HepG2 (cell line): Measurements from ENCODE around the gene APOA1. TPM values are rescaled to one million over a fixed set of nuclear protein-coding genes. Genes with fewer than 3 reads are reported as not detected.

ENCODE experiments used
- CBX2 ChIP-seq, 2 experiments: fragments of 200-600 bp in 1 of 2; sonication (generic); formaldehyde crosslinking in 1 of 2; IDR thresholded peaks; 2 replicates each; pipeline versions ENCODE4 v1.7.0 to v1.8.1; 2018 to 2022; ENCODE audit warnings: low read depth in 2 of 2, low read length in 1 of 2, mild to moderate bottlenecking in 1 of 2, missing genetic modification reagents in 1 of 2
- FOSL2 ChIP-seq: sonication (generic); formaldehyde crosslinking; IDR thresholded peaks from 2 replicates; pipeline ENCODE4 v1.4.0; 2020; ENCODE audit warnings: missing genetic modification reagents
- FOXJ3 ChIP-seq: sonication (generic); formaldehyde crosslinking; IDR thresholded peaks from 2 replicates; pipeline ENCODE4 v1.4.0; 2020; ENCODE audit warnings: missing genetic modification reagents, mild to moderate bottlenecking, borderline replicate concordance
- HIVEP1 ChIP-seq: sonication (generic); formaldehyde crosslinking; IDR thresholded peaks from 2 replicates; pipeline ENCODE4 v1.4.0; 2020; ENCODE audit warnings: mild to moderate bottlenecking, missing genetic modification reagents
- HNF4G ChIP-seq, 2 experiments: sonication (generic) in 1 of 2; formaldehyde crosslinking in 1 of 2; IDR thresholded peaks; 2 replicates each; pipeline versions ENCODE4 v1.4.0 to v1.6.1; 2011 to 2020; ENCODE audit warnings: borderline replicate concordance in 2 of 2, low read depth in 2 of 2, mild to moderate bottlenecking in 2 of 2, low read length in 1 of 2, missing genetic modification reagents in 1 of 2, moderate library complexity in 1 of 2
- HNRNPH1 ChIP-seq: fragments of 200-400 bp; formaldehyde crosslinking; optimal IDR thresholded peaks from 2 replicates; pipeline ENCODE3; 2017; ENCODE audit warnings: mild to moderate bottlenecking, low read depth, low read length
- MBNL3 ChIP-seq: fragments of 250-450 bp; sonication (Bioruptor Pico); conservative IDR thresholded peaks from 2 replicates; pipeline ENCODE4 v1.8.0; 2022; ENCODE audit warnings: mild to moderate bottlenecking, inconsistent platforms
- NFIB ChIP-seq: sonication (generic); formaldehyde crosslinking; IDR thresholded peaks from 2 replicates; pipeline ENCODE4 v1.9.0; 2021; ENCODE audit warnings: missing genetic modification reagents, mild to moderate bottlenecking, borderline replicate concordance
- NFKB2 ChIP-seq: sonication (generic); formaldehyde crosslinking; IDR thresholded peaks from 2 replicates; pipeline ENCODE4 v1.4.0; 2020; ENCODE audit warnings: missing genetic modification reagents, borderline replicate concordance
- NFYC ChIP-seq: IDR thresholded peaks from 2 replicates; pipeline ENCODE4 v1.6.1; 2016; ENCODE audit warnings: missing genetic modification reagents, missing compliant biosample characterization
- NONO ChIP-seq, 2 experiments: fragments of 450-650 bp in 1 of 2; sonication (generic) in 1 of 2; formaldehyde crosslinking in 1 of 2; IDR thresholded peaks in 1 of 2; conservative IDR thresholded peaks in 1 of 2; 2 replicates each; pipeline versions ENCODE4 v1.6.1 to v1.8.0; 2017 to 2022; ENCODE audit warnings: mild to moderate bottlenecking in 1 of 2, missing genetic modification reagents in 1 of 2, moderate library complexity in 1 of 2
- POLR2AphosphoS2 ChIP-seq: IDR thresholded peaks from 2 replicates; pipeline ENCODE4 v1.6.1; 2011; ENCODE audit warnings: low read depth, low read length, improper control_type of control experiment
- PRMT3 ChIP-seq: sonication (generic); formaldehyde crosslinking; IDR thresholded peaks from 2 replicates; pipeline ENCODE4 v1.8.1; 2022; ENCODE audit warnings: low read depth, mild to moderate bottlenecking, moderate library complexity, missing genetic modification reagents, borderline replicate concordance
- RAD21 ChIP-seq: fragments of 450-650 bp; formaldehyde crosslinking; IDR thresholded peaks from 2 replicates; pipeline ENCODE4 v1.5.0; 2020; ENCODE audit warnings: mild to moderate bottlenecking
- SMAD3 ChIP-seq: sonication (generic); formaldehyde crosslinking; IDR thresholded peaks from 2 replicates; pipeline ENCODE4 v1.4.0; 2020; ENCODE audit warnings: missing genetic modification reagents
- SOX6 ChIP-seq, 2 experiments: fragments of 450-650 bp in 1 of 2; sonication (generic) in 1 of 2; formaldehyde crosslinking in 1 of 2; IDR thresholded peaks; 2 replicates each; pipeline versions ENCODE4 v1.4.0 to v1.6.1; 2017 to 2020; ENCODE audit warnings: antibody characterized with exemption in 1 of 2, mild to moderate bottlenecking in 1 of 2, missing genetic modification reagents in 1 of 2
- ZBTB21 ChIP-seq: sonication (generic); formaldehyde crosslinking; IDR thresholded peaks from 2 replicates; pipeline ENCODE4 v1.4.0; 2020; ENCODE audit warnings: missing genetic modification reagents
- ZIK1 ChIP-seq: sonication (generic); formaldehyde crosslinking; IDR thresholded peaks from 2 replicates; pipeline ENCODE4 v1.5.0; 2020; ENCODE audit warnings: mild to moderate bottlenecking, low read depth, missing genetic modification reagents, borderline replicate concordance
- ZNF546 ChIP-seq: sonication (generic); formaldehyde crosslinking; conservative IDR thresholded peaks from 2 replicates; pipeline ENCODE4 v1.8.1; 2023; ENCODE audit warnings: mild to moderate bottlenecking, missing genetic modification reagents
- ZNF746 ChIP-seq: sonication (generic); formaldehyde crosslinking; IDR thresholded peaks from 2 replicates; pipeline ENCODE4 v1.8.0; 2022; ENCODE audit warnings: mild to moderate bottlenecking, missing genetic modification reagents
- ZSCAN21 ChIP-seq: sonication (generic); formaldehyde crosslinking; IDR thresholded peaks from 2 replicates; pipeline ENCODE4 v1.8.0; 2022; ENCODE audit warnings: mild to moderate bottlenecking, missing genetic modification reagents, moderate library complexity, borderline replicate concordance
- polyA plus RNA-seq, 8 experiments: library from polyadenylated mRNA; depleted of rRNA in 3 of 8; stranded (reverse) in 7 of 8; unstranded in 1 of 8; fragments of >200 nt; fragmentation: Illumina TruSeq in 4 of 8; extraction: Trizol in 4 of 8; gene quantifications; 2 replicates each; pipeline versions ENCODE4 v1.2.1 to v1.2.3, GENCODE V29; 2011 to 2016; ENCODE audit warnings: low read depth in 4 of 8, missing spikeins in 1 of 8, mixed read lengths in 1 of 8; ENCODE audit not compliant: insufficient read depth in 1 of 8
- total RNA-seq, 5 experiments: library from RNA; depleted of rRNA; stranded (reverse); fragments of >200 nt; fragmentation: Illumina TruSeq; extraction: Trizol; gene quantifications; 2 replicates each; pipeline ENCODE4 v1.2.3, GENCODE V29; 2016; ENCODE audit warnings: low read depth in 1 of 5
- TF ChIP-seq, protein P1 (sequence below): sonication (generic); formaldehyde crosslinking; conservative IDR thresholded peaks from 2 replicates; pipeline ENCODE4 v1.4.0; 2020; ENCODE audit warnings: missing genetic modification reagents
- TF ChIP-seq, protein P2 (sequence below): sonication (generic); formaldehyde crosslinking; IDR thresholded peaks from 2 replicates; pipeline ENCODE4 v1.4.0; 2020; ENCODE audit warnings: missing genetic modification reagents, mild to moderate bottlenecking, borderline replicate concordance
- TF ChIP-seq, protein P3 (sequence below): sonication (generic); formaldehyde crosslinking; IDR thresholded peaks from 2 replicates; pipeline ENCODE4 v1.4.0; 2020; ENCODE audit warnings: missing genetic modification reagents
- TF ChIP-seq, protein P4 (sequence below): sonication (generic); formaldehyde crosslinking; IDR thresholded peaks from 2 replicates; pipeline ENCODE4 v1.8.1; 2023; ENCODE audit warnings: mild to moderate bottlenecking, missing genetic modification reagents, borderline replicate concordance

Gene APOA1
- total and polyA plus RNA-seq, 2 of the 13 experiments (the other 11 are each of a cell fraction or from before 2014, with no cell fraction given) = 1,973 to 5,485 TPM

DNA sequence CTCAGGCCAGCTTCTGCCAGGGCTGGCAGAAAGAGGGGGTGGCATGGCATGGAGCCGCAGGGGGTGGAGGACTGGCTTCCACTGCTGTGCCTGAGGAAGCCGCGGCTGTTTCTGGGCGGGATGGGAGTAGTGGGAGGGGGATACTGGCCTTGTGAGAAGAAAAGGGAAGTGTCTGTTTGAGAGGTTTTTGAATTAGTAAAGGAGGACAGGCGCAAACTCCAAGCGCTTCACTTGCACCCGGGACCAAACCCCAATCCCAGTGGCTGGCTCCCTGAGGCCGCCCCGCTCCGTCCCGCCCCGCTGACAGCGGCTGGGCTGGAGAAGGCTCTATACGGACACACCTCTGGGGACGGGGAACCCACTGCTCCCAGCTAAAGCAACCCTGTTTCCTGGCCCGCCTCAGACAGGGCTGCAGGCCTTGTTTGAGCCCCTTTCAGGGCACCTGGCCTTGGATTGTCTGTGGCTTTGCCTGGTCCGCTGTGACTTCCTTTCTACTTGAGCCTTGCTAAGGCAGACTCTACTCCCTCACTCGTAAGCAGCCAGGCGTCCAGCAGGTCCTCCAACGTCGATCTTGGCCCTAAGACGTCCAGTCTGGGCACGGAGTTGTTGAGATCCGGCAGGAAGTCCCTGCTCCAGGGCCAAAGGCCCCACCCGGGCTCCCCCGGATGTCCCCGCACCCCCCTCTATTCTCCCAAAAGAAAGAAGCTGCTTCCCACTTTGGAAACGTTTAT, 2.2 kb downstream of the APOA1 start (continued):
- TF ChIP-seq CBX2 (IDR thresholded peaks at IDR 0.05; ENCODE audit: low read depth, low read length) (no peak), CBX2 (CRISPR knock-in tag; IDR thresholded peaks at IDR 0.05; ENCODE audit: low read depth) (no peak), MBNL3 (CRISPR knock-in tag) (no peak), NFIB (no peak), POLR2AphosphoS2 (peak; percentile 72; the same call in 1 of the 2 replicates), ZNF746 (no peak), SOX6 (IDR thresholded peaks at IDR 0.05) (no peak), SOX6 (CRISPR knock-in tag; IDR thresholded peaks at IDR 0.05) (no peak), NFKB2 (CRISPR knock-in tag) (no peak), NFYC (CRISPR knock-in tag) (no peak), HNF4G (IDR thresholded peaks at IDR 0.05; ENCODE audit: borderline replicate concordance, low read depth, low read length) (no peak), HNF4G (CRISPR knock-in tag; IDR thresholded peaks at IDR 0.05; ENCODE audit: borderline replicate concordance, low read depth) (no peak), NONO (IDR thresholded peaks at IDR 0.05) (no peak), NONO (CRISPR knock-in tag; conservative IDR thresholded peaks at IDR 0.05) (no peak), HNRNPH1 (no peak), SMAD3 (no peak), ZNF546 (CRISPR knock-in tag) (no peak), RAD21 (CRISPR knock-in tag) (no peak), ZIK1 (CRISPR knock-in tag) (no peak), ZSCAN21 (CRISPR knock-in tag) (no peak), FOSL2 (CRISPR knock-in tag) (no peak), FOXJ3 (CRISPR knock-in tag) (no peak), ZBTB21 (CRISPR knock-in tag) (no peak), HIVEP1 (CRISPR knock-in tag) (no peak), PRMT3 (no peak)
- TF ChIP-seq, protein P1, sequence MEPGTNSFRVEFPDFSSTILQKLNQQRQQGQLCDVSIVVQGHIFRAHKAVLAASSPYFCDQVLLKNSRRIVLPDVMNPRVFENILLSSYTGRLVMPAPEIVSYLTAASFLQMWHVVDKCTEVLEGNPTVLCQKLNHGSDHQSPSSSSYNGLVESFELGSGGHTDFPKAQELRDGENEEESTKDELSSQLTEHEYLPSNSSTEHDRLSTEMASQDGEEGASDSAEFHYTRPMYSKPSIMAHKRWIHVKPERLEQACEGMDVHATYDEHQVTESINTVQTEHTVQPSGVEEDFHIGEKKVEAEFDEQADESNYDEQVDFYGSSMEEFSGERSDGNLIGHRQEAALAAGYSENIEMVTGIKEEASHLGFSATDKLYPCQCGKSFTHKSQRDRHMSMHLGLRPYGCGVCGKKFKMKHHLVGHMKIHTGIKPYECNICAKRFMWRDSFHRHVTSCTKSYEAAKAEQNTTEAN (CRISPR knock-in tag) = no peak
- TF ChIP-seq, protein P2, sequence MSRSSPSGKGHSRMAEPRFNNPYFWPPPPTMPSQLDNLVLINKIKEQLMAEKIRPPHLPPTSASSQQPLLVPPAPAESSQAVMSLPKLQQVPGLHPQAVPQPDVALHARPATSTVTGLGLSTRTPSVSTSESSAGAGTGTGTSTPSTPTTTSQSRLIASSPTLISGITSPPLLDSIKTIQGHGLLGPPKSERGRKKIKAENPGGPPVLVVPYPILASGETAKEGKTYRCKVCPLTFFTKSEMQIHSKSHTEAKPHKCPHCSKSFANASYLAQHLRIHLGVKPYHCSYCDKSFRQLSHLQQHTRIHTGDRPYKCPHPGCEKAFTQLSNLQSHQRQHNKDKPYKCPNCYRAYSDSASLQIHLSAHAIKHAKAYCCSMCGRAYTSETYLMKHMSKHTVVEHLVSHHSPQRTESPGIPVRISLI (CRISPR knock-in tag) = no peak
- TF ChIP-seq, protein P3, sequence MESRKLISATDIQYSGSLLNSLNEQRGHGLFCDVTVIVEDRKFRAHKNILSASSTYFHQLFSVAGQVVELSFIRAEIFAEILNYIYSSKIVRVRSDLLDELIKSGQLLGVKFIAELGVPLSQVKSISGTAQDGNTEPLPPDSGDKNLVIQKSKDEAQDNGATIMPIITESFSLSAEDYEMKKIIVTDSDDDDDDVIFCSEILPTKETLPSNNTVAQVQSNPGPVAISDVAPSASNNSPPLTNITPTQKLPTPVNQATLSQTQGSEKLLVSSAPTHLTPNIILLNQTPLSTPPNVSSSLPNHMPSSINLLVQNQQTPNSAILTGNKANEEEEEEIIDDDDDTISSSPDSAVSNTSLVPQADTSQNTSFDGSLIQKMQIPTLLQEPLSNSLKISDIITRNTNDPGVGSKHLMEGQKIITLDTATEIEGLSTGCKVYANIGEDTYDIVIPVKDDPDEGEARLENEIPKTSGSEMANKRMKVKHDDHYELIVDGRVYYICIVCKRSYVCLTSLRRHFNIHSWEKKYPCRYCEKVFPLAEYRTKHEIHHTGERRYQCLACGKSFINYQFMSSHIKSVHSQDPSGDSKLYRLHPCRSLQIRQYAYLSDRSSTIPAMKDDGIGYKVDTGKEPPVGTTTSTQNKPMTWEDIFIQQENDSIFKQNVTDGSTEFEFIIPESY (CRISPR knock-in tag) = peak; percentile 88; the same call in 1 of the 2 replicates
- TF ChIP-seq, protein P4, sequence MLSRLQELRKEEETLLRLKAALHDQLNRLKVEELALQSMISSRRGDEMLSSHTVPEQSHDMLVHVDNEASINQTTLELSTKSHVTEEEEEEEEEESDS (CRISPR knock-in tag) = peak; percentile 15; the same call in 1 of the 2 replicates
